OCI-M1 (cell line): Measurements from ENCODE around the gene AGT.

Source experiments
- DNase-seq: peaks from one replicate; lab custom pipeline; 2025; lab: John Stamatoyannopoulos, UW

Gene AGT

DNA sequence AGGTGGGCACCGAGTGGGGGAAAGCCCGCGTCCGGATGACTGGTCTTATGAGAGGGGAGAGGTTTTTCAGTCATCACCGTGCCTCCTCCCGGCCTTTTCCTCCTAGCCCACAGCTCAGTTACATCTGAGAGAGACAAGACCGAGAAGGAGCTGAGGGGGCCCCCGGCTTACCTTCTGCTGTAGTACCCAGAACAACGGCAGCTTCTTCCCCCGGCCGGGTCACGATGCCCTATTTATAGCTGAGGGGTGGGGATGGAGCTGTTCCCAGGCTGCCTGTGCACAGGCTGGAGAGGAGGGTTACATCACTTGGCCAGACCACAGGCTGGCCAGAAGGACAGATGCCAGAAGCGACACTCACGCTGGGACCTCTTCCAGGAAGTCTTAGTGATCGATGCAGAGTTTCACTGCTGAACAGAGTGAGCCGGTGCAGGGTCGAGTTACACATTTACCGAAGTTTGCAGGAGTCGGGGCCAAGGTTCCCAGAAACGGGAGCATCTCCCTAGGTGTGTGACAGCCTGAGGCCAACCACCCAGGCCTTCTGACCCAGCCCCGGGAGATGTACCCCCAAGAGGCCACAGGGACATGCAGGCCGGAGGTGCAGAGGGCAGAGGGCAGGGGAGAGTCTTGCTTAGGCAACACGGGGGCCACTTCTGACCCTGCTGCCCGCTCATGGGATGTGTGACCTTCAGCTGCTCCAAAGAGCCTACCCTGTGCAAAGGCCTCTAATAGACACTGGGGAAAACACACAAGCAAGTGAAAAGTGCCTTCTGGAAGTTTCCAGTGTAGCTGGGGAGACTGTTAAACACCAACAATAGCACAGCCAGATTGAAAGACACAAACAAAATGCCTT is at the start of gene AGT:
Gene AGT, minus strand, starts transcription at position 208 of the 850 bp plus-strand sequence. CDS start 3,299 bp downstream, outside the sequence.
- DNase-seq = peak; percentile 37

DNA sequence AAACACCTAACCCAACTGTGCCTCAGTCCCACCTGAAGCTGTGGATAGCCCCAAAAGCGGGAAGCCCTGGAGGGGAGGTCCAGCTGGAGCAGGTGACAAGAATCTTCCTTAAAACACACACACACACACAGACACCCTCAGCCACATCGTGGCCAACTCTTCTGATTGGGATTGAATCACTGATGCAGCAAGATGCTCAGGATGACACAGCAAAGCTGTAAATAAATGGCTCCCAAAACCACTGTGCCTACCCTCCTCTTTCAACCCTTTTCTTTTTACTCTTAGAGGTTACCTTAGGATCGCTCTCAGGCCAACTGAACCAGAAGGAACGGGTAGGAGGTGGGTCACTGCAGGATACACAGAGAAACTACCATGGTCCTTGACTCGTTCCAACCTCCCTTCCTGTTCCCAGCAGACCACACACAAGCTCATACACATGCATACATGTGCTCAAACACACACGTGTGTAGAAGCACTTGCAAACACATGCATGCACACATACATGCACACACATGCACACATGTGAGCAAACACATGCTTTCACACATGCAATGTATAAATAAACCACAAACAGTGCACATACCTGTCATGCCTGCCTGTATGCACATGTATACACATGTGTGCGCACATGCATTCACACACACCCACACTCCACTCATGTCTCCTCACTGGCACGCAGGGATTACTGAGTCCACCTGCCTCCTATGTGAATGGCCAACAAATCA is 47.7 kb upstream of the AGT start:
- no peak for DNase-seq

DNA sequence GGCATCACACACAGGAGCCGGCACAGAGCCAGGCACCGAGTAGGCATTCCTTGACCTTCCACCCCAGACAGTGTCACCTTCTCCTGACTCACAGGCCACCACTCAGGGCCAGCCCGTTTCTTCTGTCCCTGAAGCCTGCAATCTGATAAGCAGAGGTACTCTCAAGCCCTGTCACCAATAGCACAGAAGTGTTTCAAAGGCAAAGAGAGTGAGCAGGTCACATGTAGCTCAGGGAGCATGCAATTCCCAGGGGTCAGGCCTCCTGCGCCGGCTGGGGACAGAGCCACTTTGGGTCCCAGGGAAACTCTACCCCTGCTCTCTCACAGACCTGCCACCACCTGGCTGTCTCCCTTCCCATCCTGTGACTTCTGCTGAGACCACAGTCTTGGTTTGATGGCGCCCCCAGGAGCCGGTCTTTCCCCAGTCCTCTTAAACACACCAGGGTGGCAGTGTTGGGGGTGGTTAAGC is 46.5 kb upstream of the AGT start:
- no peak for DNase-seq

DNA sequence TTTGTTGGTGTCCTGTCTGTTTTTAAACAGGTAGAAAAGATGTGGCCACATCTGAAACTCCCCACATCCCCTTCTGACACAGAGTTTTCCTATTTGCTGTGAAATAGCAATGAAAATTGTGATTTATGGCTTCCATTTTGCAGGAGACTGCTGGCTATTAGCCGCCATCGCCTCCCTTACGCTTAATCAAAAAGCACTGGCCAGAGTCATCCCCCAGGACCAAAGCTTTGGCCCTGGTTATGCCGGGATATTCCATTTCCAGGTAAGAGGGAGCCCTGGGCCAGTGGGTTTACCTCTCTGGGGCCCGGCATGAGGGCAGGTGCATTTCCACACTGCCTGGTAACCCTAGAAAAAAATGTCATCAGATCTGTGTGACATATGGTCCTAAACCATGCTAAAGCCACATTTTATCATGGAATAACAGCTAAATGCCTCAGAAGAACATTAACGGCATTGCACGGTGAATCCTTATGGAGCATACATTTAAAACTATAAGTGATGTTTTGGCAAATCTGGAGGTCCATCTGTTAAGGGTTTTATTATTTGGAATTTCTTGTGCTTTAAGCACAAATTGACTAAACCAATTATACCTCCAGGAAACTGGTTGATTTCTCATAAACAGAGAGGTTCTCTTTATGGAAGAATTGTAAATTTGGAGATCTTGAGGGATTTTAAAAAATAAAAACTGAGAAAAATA is 45.6 kb upstream of the AGT start:
- DNase-seq = no peak

DNA sequence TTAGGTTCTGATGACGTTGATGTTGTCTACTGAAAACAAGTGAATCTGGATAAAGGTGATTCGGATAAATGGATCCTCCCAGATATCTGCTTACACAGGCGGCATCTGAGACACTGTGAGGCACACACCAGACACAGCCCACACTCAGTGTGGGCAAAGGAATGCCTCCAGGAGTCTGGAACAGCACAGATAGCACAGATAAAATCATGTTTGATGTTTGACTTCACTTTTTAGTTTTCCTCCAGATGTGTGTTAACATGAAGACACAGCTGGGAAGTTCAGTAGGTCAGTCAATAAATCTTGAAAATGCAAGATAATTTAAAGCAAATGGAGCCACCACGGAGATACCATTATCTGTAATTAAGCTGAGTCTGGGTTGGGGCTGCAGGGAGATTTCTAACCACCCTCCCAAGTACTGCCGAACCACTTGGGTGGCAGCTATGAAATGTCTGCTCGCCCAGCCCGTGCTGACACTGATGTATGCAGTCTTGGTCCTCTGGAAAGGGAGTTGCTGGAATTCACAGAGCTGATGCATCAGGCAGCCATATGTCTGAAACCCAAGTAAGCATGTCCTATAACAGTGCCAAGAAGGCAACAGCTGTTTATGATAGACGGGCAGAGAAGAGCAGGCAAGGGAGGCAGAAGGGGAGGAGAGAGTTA is 44.9 kb upstream of the AGT start:
- DNase-seq = no peak

DNA sequence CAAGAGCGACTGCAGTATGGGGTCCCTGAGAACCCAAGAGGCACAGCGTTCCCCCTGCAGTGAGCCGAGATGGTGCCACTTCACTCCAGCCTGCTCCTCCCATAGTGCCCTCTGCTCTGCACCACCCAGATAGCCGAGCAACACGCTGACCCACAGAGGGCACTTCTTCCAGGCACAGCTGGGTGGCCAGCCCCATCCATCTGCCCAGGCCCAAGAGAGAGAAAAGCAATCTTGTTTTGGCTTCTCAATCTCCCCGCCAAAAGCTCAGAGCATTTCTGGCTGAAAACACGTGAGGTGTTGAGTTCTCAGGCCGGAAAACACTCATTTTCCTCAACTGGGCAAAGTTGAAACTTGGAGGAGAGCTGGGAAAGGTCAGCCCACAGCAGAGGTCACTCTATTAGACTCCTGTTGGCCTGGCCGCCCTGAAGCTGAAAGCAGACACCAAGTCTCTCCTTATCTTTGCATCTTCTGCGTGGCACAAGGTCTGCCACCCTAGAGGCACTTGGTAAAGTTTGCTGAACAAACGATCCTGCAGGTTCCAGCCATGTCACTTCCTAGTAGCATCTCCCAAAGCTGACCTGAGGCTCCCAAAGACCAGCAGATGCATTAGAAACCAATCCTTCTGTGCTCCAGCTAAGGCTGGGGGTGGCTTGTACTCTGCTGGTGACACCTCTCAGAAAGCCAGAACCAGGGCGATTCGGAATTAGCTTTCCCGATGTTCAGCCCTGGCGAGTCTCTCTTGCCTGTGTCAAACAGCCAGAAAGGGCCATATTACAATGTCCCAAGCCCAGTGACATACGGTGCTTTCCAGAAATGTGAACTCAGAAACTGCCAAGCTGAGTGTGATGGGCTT is 44.2 kb upstream of the AGT start:
- no peak for DNase-seq

- peak; percentile 44 for DNase-seq
Observed at GRCh38 chr1:230754796-230755195, 40.9 kb upstream of the AGT start.

GRCh38 chr1:230753586-230754251 is 39.8 kb upstream of the AGT start:
- peak; percentile 83 for DNase-seq

DNA sequence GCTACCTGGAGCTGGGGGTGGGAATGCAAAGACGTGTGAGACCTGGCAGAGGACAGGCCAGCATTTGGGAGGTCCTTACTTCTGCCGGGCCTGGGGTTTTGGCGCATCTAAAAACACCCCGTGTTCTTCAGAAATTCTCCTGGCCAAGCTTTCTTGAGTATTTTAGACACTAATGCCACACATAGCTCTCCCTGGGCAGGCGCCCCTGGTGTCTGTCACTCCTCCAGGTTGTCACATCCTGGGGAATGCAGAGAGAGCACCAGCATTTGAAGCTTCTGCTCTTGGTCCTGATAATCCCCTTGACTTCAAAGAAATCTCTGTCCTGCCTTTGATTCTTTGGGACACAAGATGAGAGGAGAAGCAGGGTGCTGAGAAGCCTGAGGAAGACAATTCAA is 39.3 kb upstream of the AGT start:
- DNase-seq = no peak

DNA sequence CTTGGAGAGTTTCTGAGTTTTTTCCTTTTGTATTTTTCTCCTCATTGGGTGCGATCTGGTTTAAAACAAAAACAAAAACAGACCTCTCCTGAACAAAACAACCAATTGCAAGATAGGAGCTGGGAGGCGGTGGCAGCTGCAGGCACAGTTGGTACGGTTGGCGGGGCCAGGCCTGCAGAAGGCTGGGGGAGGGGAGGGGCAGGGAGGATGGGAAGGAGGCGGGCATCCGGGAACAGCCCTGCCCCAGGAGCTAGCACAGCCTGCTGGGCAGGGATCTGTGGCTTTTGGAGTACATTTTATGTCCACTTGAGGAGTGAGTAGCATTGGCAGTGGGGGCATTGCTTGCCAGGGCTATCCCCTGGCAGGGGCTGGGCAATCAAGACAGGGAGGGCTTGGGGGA is 38.5 kb upstream of the AGT start:
- DNase-seq = no peak

GRCh38 chr1:230750986-230751625 is 37.2 kb upstream of the AGT start:
- no peak for DNase-seq

DNA sequence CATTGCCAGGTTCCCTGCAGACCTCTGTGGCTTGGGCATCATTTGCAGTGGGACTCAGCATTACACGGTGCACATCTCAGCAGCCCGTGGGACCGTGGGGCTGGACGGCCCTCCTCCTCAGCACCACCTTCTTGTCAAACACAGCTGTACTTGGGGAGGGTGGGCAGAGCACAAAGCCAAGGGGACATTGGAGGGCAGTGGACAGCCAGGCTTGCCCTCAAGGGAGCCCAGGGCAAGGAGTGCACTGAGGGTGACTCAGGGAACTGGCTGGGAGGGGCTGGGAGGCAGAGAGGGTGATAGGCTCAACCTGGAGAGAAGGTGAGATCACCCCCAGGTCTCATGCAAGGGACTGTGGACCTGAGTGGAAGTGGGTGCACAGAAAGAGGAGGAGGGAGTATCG is 36.7 kb upstream of the AGT start:
- DNase-seq = no peak

DNA sequence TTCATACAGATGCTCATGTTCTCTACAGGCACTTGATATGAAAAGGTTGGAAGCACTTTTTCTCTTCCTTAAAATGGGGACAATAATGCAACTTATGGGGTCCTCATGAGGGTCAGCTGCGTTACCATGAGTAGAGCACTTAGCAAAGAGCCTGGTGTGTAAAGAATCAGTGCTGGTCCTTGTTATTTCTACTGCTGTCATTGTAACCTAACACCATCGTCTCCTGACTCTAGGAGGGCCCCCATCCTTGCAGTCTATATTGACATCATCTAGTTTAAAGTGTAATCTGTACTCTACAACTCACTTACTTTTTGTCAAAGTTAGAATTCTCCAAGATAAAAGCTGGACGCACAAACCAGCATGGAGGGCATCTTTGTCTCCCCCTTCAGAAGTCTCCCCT is 35.7 kb upstream of the AGT start:
- no peak for DNase-seq

- DNase-seq = peak; percentile 33
Observed at GRCh38 chr1:230749150-230749549, 35.2 kb upstream of the AGT start.

DNA sequence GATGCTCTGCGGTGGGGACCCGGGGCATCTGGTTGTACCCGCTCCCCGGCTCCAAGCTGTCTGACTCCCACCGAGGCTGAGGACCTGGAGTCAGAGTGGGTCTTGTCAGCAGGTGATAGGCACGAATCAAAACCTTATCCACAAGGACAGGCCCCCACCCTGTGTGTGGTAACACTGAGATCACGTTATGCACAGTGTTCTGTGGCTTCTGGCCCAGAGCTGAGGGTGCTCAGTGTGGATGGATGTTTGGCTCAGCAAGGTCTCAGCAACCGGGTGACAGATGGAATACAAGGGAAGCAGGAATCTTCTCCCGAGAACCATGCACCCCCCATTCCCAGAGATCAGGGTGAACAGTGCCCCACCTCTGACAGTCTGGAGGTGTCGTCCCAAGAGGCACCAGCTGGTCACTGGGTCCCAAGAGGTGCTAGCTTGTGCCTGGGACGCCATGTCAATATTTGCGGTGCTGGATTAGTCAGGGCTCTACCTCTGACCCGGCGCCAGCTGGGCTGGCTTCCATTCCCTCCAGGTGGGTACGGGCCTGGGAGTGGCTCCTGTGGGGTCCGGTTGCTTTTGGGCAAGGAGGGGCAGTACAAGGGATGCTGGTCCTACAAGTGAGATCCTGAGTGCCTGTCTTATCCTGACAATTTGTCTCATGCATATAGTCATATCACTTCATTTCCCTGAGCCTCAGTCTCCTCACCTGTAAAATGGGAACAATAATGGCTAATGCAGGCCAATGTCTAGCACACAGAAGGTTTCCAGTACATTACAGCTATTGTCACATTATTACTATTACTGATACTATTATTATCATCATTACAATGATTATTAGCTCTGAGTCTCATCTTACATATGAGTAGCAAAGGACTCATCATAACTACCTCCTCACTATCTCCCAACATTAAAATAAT is 34.2 kb upstream of the AGT start:
- DNase-seq = no peak

DNA sequence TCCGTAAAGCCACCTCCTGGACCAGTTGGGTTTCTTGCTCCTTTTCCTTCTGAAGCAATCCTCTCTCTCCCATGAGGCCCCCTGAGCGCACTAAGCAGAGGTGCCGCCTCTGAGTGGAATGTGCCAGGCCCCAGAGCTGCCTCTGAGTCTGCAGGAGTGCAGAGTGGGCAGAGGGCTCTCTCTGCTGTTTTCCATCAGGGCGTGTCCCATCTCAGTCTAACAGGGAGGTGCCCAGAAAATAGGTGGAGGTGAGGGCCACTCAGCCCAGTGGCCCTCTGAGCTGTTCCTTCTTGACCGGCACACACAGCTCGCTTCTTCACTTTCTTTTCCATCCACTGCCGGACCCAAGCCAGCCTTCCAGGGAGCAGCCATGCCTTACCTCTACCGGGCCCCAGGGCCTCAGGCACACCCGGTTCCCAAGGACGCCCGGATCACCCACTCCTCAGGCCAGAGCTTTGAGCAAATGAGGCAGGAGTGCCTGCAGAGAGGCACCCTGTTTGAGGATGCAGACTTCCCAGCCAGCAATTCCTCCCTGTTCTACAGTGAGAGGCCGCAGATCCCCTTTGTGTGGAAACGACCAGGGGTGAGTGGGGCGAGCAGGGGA is 33.3 kb upstream of the AGT start, which contains the start of gene CAPN9:
Gene CAPN9, plus strand, starts transcription at position 262 of the 604 bp plus-strand sequence. Its CDS starts 109 bp downstream, at position 371.
- no peak for DNase-seq

DNA sequence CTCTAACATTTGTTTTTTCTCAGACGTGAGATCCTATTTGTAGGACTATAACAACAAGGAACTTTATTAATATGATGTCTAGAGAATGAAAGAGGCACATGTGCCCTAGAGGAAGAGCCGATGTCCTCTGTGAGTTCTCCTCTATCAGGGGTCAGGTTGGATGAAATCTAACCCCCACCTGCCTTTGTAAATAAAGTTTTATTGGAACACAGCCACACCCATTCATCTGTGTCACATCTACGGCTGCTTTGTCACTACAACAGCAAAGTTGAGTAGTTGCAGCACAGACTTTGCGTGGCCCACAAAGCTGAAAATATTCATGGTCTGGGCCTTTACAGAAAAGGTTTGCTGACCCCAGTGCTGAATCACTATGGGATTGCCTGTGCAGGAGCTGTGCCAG is 32.7 kb upstream of the AGT start:
- no peak for DNase-seq

- no peak for DNase-seq
Observed at GRCh38 chr1:230745071-230745470, 31.1 kb upstream of the AGT start.
